Panc1 (cell line): ENCODE results near the gene GMEB2. TPM values are rescaled to one million over a fixed set of nuclear protein-coding genes. Genes with fewer than 3 reads are reported as not detected.
A peak's percentile ranks its signal among the peaks of the same experiment; 100 is the strongest.

Source experiments
- ATAC-seq: fragments of 200-7000 bp; cut with Tn5 transposase; 2 replicates; pipeline ENCODE4 v1.9.1; 2020; ENCODE audit warnings: mild to moderate bottlenecking, moderate library complexity
- BruUV-seq: library from RNA; stranded (reverse); fragments of 400-500 nt; replicated peaks from 2 replicates; lab custom pipeline; 2021; lab: Mats Ljungman, UMichigan
- CTCF ChIA-PET: fragments of 300-600 bp; sonication (Branson Sonifier 250); formaldehyde crosslinking; loops from one replicate; lab custom pipeline; 2022; ENCODE audit warnings: antibody characterized with exemption; lab: Charles Lee
- POLR2A ChIA-PET: fragments of 300-600 bp; sonication (Branson Sonifier 250); formaldehyde crosslinking; loops from one replicate; lab custom pipeline; 2022; ENCODE audit warnings: antibody characterized with exemption; lab: Charles Lee
- DNase-seq: peaks from one replicate; pipeline ENCODE4 v3.0.0-alpha.2; 2010; ENCODE audit warnings: low read depth, low spot score
- H3K27ac ChIP-seq: 2 replicates; pipeline ENCODE4 v1.5.1; 2011; ENCODE audit warnings: mild to moderate bottlenecking, low read length, inconsistent platforms
- H3K27me3 ChIP-seq: fragments of 200-500 bp; sonication (Bioruptor generic); 2 replicates; pipeline ENCODE4 v1.6.0; 2014; ENCODE audit warnings: low read length, inconsistent platforms; ENCODE audit not compliant: control insufficient read depth, insufficient read depth
- H3K36me3 ChIP-seq: fragments of 200-500 bp; sonication (Bioruptor generic); 2 replicates; pipeline ENCODE4 v1.5.1; 2014; ENCODE audit warnings: inconsistent platforms, mild to moderate bottlenecking, low read length, moderate library complexity; ENCODE audit not compliant: control insufficient read depth, insufficient read depth
- H3K4me1 ChIP-seq: 2 replicates; pipeline ENCODE4 v1.5.1; 2011; ENCODE audit warnings: inconsistent platforms, mild to moderate bottlenecking, low read length, moderate library complexity; ENCODE audit not compliant: control insufficient read depth, insufficient read depth
- H3K4me3 ChIP-seq, 2 experiments: 2 replicates each; pipeline ENCODE4 v1.5.1; 2011 to 2012; ENCODE audit warnings: low read depth in 2 of 2, low read length in 2 of 2, mild to moderate bottlenecking in 2 of 2, inconsistent platforms in 1 of 2, moderate library complexity in 1 of 2
- H3K9me3 ChIP-seq: fragments of 200-500 bp; sonication (Bioruptor generic); 2 replicates; pipeline ENCODE4 v1.5.1; 2014; ENCODE audit warnings: low read depth, mild to moderate bottlenecking, inconsistent platforms, low read length, moderate library complexity; ENCODE audit not compliant: control insufficient read depth, insufficient read depth
- CTCF ChIP-seq: fragments of 450-650 bp; IDR thresholded peaks from 2 replicates; pipeline ENCODE4 v1.5.1; 2017; ENCODE audit warnings: mild to moderate bottlenecking
- POLR2AphosphoS5 ChIP-seq: IDR thresholded peaks from 2 replicates; pipeline ENCODE4 v1.6.1; 2012; ENCODE audit warnings: mild to moderate bottlenecking, low read depth, low read length, moderate library complexity
- REST ChIP-seq, 2 experiments: IDR thresholded peaks; 2 replicates each; pipeline ENCODE4 v1.6.1; 2011 to 2012; ENCODE audit warnings: low read depth in 2 of 2, control low read depth in 1 of 2, low read length in 1 of 2, mild to moderate bottlenecking in 1 of 2, moderate library complexity in 1 of 2; ENCODE audit not compliant: insufficient read depth in 1 of 2
- SIN3A ChIP-seq: IDR thresholded peaks from 2 replicates; pipeline ENCODE4 v1.6.1; 2012; ENCODE audit warnings: low read depth, mild to moderate bottlenecking, low read length, moderate library complexity, borderline replicate concordance; ENCODE audit not compliant: insufficient read depth
- TCF7L2 ChIP-seq: IDR thresholded peaks from 2 replicates; pipeline ENCODE4 v1.6.1; 2011; ENCODE audit warnings: mild to moderate bottlenecking, low read depth, low read length, inconsistent platforms
- in situ Hi-C: cut with HindIII; loops from 2 replicates; pipeline ENCODE4 v1.10.0; 2016; ENCODE audit warnings: low sequenced_read_pairs, low pct_unique_long_range_greater_than_20kb
- intact Hi-C: fragments of 100-400 bp; cut with micrococcal nuclease; formaldehyde crosslinking; loops from one replicate; pipeline ENCODE4 v1.10.0; 2022; ENCODE audit not compliant: unreplicated experiment
- total RNA-seq: library from RNA; stranded (reverse); gene quantifications from one replicate; pipeline ENCODE4 v1.2.1, GENCODE V29; 2021; ENCODE audit not compliant: unreplicated experiment

The GMEB2 gene
- total RNA-seq, 1 experiment from 2014 or later: 13.1 TPM

GRCh38 chr20:63587776-63588591 is 38.9 kb downstream of the GMEB2 start:
- TSS peak; percentile 82 for BruUV-seq
- no peaks in the 10 kb centered on the region for H3K4me1 ChIP-seq
- DNase-seq (no peak), ATAC-seq (no peak)
- H3K4me3 ChIP-seq: no peak overlapping the region
- in situ Hi-C loops: no loop called here
- no peaks in the 10 kb centered on the region for H3K36me3 ChIP-seq
- H3K9me3 ChIP-seq: no peaks in the 10 kb centered on the region
- POLR2A ChIA-PET: no interaction called here
- intact Hi-C loops: no loop called here
- CTCF ChIA-PET: interaction anchor here (0.6 kb wide), 1 partner anchor 27 kb away, joined by 6 read pairs; no protein-coding TSS in a partner anchor
- H3K27me3 ChIP-seq: no peaks in the 10 kb centered on the region
- H3K27ac ChIP-seq: no peak overlapping the region
- TF ChIP-seq TCF7L2 (0 out of 2 replicates have a peak, but pooled peaks have one; percentile 16), SIN3A (no peak), REST (IDR thresholded peaks at IDR 0.05; ENCODE audit: insufficient read depth in 1 of 2, low read depth in 2 of 2, low read length in 1 of 2) (no peak), CTCF (no peak), POLR2AphosphoS5 (no peak)

- no peak for TF ChIP-seq POLR2AphosphoS5
- TF ChIP-seq REST (IDR thresholded peaks at IDR 0.05; ENCODE audit: insufficient read depth in 1 of 2, low read depth in 2 of 2, low read length in 1 of 2): no peak
- TF ChIP-seq CTCF: no peak
- TF ChIP-seq TCF7L2: no peak
- TF ChIP-seq SIN3A: no peak
- H3K36me3 ChIP-seq: no peaks in the 10 kb centered on the region
- no peaks in the 10 kb centered on the region for H3K9me3 ChIP-seq
- no peaks in the 10 kb centered on the region for H3K27me3 ChIP-seq
- intact Hi-C loops (no loop called here), in situ Hi-C loops (no loop called here)
- no peak overlapping the region for H3K27ac ChIP-seq
- CTCF ChIA-PET: no interaction called here
- no peaks in the 10 kb centered on the region for H3K4me1 ChIP-seq
- no peak overlapping the region for H3K4me3 ChIP-seq
- no TSS peak for BruUV-seq
- no peak for ATAC-seq
- POLR2A ChIA-PET: no interaction called here
- DNase-seq: no peak
Measured at GRCh38 chr20:63587256-63587655, 39.6 kb downstream of the GMEB2 start.
